Liver (tissue), 9 donors: Measurements from ENCODE around the gene C9orf72. TPM values are rescaled to one million over a fixed set of nuclear protein-coding genes. Genes with fewer than 3 reads are reported as not detected.

Source experiments
- DNase-seq: peaks from one replicate; pipeline ENCODE4 v3.0.0-alpha.2; 2017; ENCODE audit warnings: low spot score
- H3K27ac ChIP-seq, 2 donors: one replicate each; pipeline ENCODE4 v1.7.0; 2013; ENCODE audit warnings: inconsistent platforms in 2 of 2, low read length in 2 of 2, control low read depth in 1 of 2, low read depth in 1 of 2, mild to moderate bottlenecking in 1 of 2
- H3K27me3 ChIP-seq, 4 donors: one replicate each; pipeline versions ENCODE4 v1.6.1 to v1.7.0; 2013; ENCODE audit warnings: low read length in 3 of 4, inconsistent platforms in 1 of 4, mild to moderate bottlenecking in 1 of 4, moderate library complexity in 1 of 4; ENCODE audit not compliant: control insufficient read depth in 4 of 4, insufficient read depth in 4 of 4
- H3K36me3 ChIP-seq, 4 donors: one replicate each; pipeline versions ENCODE4 v1.6.1 to v1.7.0; 2013; ENCODE audit warnings: low read length in 3 of 4, mild to moderate bottlenecking in 3 of 4, low read depth in 1 of 4, moderate library complexity in 1 of 4; ENCODE audit not compliant: control insufficient read depth in 4 of 4, insufficient read depth in 3 of 4
- H3K4me1 ChIP-seq, 4 donors: one replicate each; pipeline versions ENCODE4 v1.6.1 to v1.7.0; 2013; ENCODE audit warnings: low read length in 3 of 4, mild to moderate bottlenecking in 3 of 4, moderate library complexity in 1 of 4; ENCODE audit not compliant: control insufficient read depth in 4 of 4, insufficient read depth in 4 of 4
- H3K4me3 ChIP-seq, 3 donors: one replicate each; pipeline versions ENCODE4 v1.6.1 to v1.7.0; 2013; ENCODE audit warnings: low read length in 3 of 3, control low read depth in 1 of 3, low read depth in 1 of 3, mild to moderate bottlenecking in 1 of 3
- H3K9ac ChIP-seq, 2 donors: one replicate each; pipeline ENCODE4 v1.7.0; 2013; ENCODE audit warnings: low read length in 2 of 2, mild to moderate bottlenecking in 2 of 2, moderate library complexity in 2 of 2, control low read depth in 1 of 2, low read depth in 1 of 2
- H3K9me3 ChIP-seq, 4 donors: one replicate each; pipeline versions ENCODE4 v1.6.1 to v1.7.0; 2013; ENCODE audit warnings: low read length in 3 of 4; ENCODE audit not compliant: control insufficient read depth in 4 of 4
- CTCF ChIP-seq: fragments of 150-350 bp; IDR thresholded peaks from 2 replicates; pipeline ENCODE4 v1.5.1; 2017; ENCODE audit warnings: improper control_type of control experiment, low read depth, low read length; ENCODE audit not compliant: missing input control
- EGR1 ChIP-seq, 2 donors: IDR thresholded peaks; 2 replicates each; pipeline ENCODE4 v1.6.1; 2016 to 2018; ENCODE audit warnings: antibody characterized with exemption in 2 of 2, low read depth in 2 of 2
- FOXA1 ChIP-seq: IDR thresholded peaks from 2 replicates; pipeline ENCODE4 v1.6.1; 2016; ENCODE audit warnings: antibody characterized with exemption
- GABPA ChIP-seq, 2 donors: IDR thresholded peaks in 1 of 2; conservative IDR thresholded peaks in 1 of 2; 2 replicates each; pipeline ENCODE4 v1.6.1; 2016; ENCODE audit warnings: antibody characterized with exemption in 2 of 2, mild to moderate bottlenecking in 1 of 2, moderate library complexity in 1 of 2
- HNF4G ChIP-seq: IDR thresholded peaks from 2 replicates; pipeline ENCODE4 v1.6.1; 2016; ENCODE audit warnings: antibody characterized with exemption
- JUND ChIP-seq, 2 donors: IDR thresholded peaks; 2 replicates each; pipeline ENCODE4 v1.6.1; 2016; ENCODE audit warnings: antibody characterized with exemption in 2 of 2
- NR2F2 ChIP-seq: IDR thresholded peaks from 2 replicates; pipeline ENCODE4 v1.6.1; 2016; ENCODE audit warnings: antibody characterized with exemption
- RAD21 ChIP-seq, 2 donors: IDR thresholded peaks; 2 replicates each; pipeline ENCODE4 v1.6.1; 2016; ENCODE audit warnings: antibody characterized with exemption in 2 of 2, mild to moderate bottlenecking in 2 of 2
- REST ChIP-seq: IDR thresholded peaks from 2 replicates; pipeline ENCODE4 v1.6.1; 2016; ENCODE audit warnings: antibody characterized with exemption, mild to moderate bottlenecking
- RXRA ChIP-seq, 2 donors: IDR thresholded peaks; 2 replicates each; pipeline ENCODE4 v1.6.1; 2017 to 2018; ENCODE audit warnings: antibody characterized with exemption in 2 of 2, mild to moderate bottlenecking in 1 of 2
- SP1 ChIP-seq: IDR thresholded peaks from 2 replicates; pipeline ENCODE4 v1.6.1; 2018; ENCODE audit warnings: antibody characterized with exemption, mild to moderate bottlenecking
- TAF1 ChIP-seq: conservative IDR thresholded peaks from 2 replicates; pipeline ENCODE4 v1.6.1; 2016; ENCODE audit warnings: antibody characterized with exemption, mild to moderate bottlenecking
- YY1 ChIP-seq: IDR thresholded peaks from 2 replicates; pipeline ENCODE4 v1.6.1; 2016; ENCODE audit warnings: antibody characterized with exemption, mild to moderate bottlenecking
- WGBS: extraction: QIAGEN DNeasy Blood & Tissue Kit; methylation state at CpG from one replicate; pipeline ENCODE4 v1.1.7; 2013; 5-methylcytosine and 5-hydroxymethylcytosine counted together
- polyA plus RNA-seq, 2 donors: library from polyadenylated mRNA; stranded (reverse) in 1 of 2; unstranded in 1 of 2; fragments of 200-250 nt in 1 of 2; fragments of >200 nt in 1 of 2; fragmentation: Nextera tagmentation in 1 of 2; extraction: Ambion mirVana in 1 of 2; gene quantifications; one replicate each; pipeline versions ENCODE4 v1.2.1 to v1.2.3, GENCODE V29; 2013 to 2015
- total RNA-seq, 2 donors: library from RNA; depleted of rRNA; stranded (reverse); fragments of >200 nt; gene quantifications; one replicate each; pipeline ENCODE4 v1.2.3, GENCODE V29; 2014
- TF ChIP-seq, protein P1 (sequence below): IDR thresholded peaks from 2 replicates; pipeline ENCODE4 v1.6.1; 2016; ENCODE audit warnings: antibody characterized with exemption
- TF ChIP-seq, protein P2 (sequence below): IDR thresholded peaks from 2 replicates; pipeline ENCODE4 v1.6.1; 2016; ENCODE audit warnings: antibody characterized with exemption
- TF ChIP-seq, protein P3 (sequence below): IDR thresholded peaks from 2 replicates; pipeline ENCODE4 v1.6.1; 2016; ENCODE audit warnings: antibody characterized with exemption
- donor health status: healthy.
- donor health status: healthy.
- donor health status: healthy.
- donor health status: healthy.
- donor health status: healthy.

The C9orf72 gene
- total and polyA plus RNA-seq, 4 donors = 2.8 to 14.1 (median 8.6) TPM

- H3K36me3 ChIP-seq = peaks cover 0 to under 1% (median 0%) of the 10 kb centered on the region in 4 donors
- WGBS = 3% methylated on average over 74 of the region's 74 CpGs
Observed at GRCh38 chr9:27529316-27530278, 43.7 kb downstream of the C9orf72 start, which contains the start of gene MOB3B. Gene MOB3B, minus strand, starts transcription at chr9:27529814. Its CDS starts 74,264 bp downstream, at chr9:27455550.

GRCh38 chr9:27528886-27529315, 44.4 kb downstream of the C9orf72 start:
- H3K4me3 ChIP-seq = peak overlapping the region; percentile 65 to 78 (median 73)
- peak overlapping the region; percentile 67 to 77 for H3K9ac ChIP-seq
- no peaks in the 10 kb centered on the region for H3K36me3 ChIP-seq
- peak overlapping the region; percentile 37 to 64 for H3K27ac ChIP-seq
- peaks cover 3 to 23% (median 11%) of the 10 kb centered on the region in 4 donors for H3K4me1 ChIP-seq
- under 1% methylated on average over 25 of the region's 25 CpGs for WGBS
- no peaks in the 10 kb centered on the region for H3K9me3 ChIP-seq
- TF ChIP-seq, protein P1, sequence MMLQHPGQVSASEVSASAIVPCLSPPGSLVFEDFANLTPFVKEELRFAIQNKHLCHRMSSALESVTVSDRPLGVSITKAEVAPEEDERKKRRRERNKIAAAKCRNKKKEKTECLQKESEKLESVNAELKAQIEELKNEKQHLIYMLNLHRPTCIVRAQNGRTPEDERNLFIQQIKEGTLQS = no peak
- TF ChIP-seq SP1 (no peak), JUND (IDR thresholded peaks at IDR 0.05) (no peak), YY1 (no peak), EGR1 (IDR thresholded peaks at IDR 0.05; ENCODE audit: low read depth in 2 of 2) (no peak), TAF1 (no peak), NR2F2 (no peak), REST (no peak), FOXA1 (no peak), GABPA (IDR thresholded peaks at IDR 0.05 in 1 of 2, conservative IDR thresholded peaks at IDR 0.05 in 1 of 2) (no peak)
- TF ChIP-seq, protein P2, sequence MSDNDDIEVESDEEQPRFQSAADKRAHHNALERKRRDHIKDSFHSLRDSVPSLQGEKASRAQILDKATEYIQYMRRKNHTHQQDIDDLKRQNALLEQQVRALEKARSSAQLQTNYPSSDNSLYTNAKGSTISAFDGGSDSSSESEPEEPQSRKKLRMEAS = no peak
- peak; percentile 43 for DNase-seq
- H3K27me3 ChIP-seq = no peaks in the 10 kb centered on the region

More at GRCh38 chr9:27529316-27530278, 43.7 kb downstream of the C9orf72 start, which contains the start of gene MOB3B:
- H3K27me3 ChIP-seq = no peaks in the 10 kb centered on the region
- H3K4me3 ChIP-seq = peak within 1 kb of the TSS; percentile 65 to 78 (median 73)
- H3K4me1 ChIP-seq = peaks cover 3 to 23% (median 11%) of the 10 kb centered on the region in 4 donors
- peak within 1 kb of the TSS; percentile 37 to 64 for H3K27ac ChIP-seq
- peak; percentile 84 for DNase-seq
- TF ChIP-seq JUND (IDR thresholded peaks at IDR 0.05) (no peak), RAD21 (IDR thresholded peaks at IDR 0.05) (peak; percentile 73 to 80), CTCF (peak; percentile 92), RXRA (IDR thresholded peaks at IDR 0.05) (no peak), EGR1 (IDR thresholded peaks at IDR 0.05; ENCODE audit: low read depth in 2 of 2) (no peak), HNF4G (no peak)
- TF ChIP-seq, protein P3, sequence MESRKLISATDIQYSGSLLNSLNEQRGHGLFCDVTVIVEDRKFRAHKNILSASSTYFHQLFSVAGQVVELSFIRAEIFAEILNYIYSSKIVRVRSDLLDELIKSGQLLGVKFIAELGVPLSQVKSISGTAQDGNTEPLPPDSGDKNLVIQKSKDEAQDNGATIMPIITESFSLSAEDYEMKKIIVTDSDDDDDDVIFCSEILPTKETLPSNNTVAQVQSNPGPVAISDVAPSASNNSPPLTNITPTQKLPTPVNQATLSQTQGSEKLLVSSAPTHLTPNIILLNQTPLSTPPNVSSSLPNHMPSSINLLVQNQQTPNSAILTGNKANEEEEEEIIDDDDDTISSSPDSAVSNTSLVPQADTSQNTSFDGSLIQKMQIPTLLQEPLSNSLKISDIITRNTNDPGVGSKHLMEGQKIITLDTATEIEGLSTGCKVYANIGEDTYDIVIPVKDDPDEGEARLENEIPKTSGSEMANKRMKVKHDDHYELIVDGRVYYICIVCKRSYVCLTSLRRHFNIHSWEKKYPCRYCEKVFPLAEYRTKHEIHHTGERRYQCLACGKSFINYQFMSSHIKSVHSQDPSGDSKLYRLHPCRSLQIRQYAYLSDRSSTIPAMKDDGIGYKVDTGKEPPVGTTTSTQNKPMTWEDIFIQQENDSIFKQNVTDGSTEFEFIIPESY = no peak
- H3K9me3 ChIP-seq = no peaks in the 10 kb centered on the region
- peak within 1 kb of the TSS; percentile 67 to 77 for H3K9ac ChIP-seq
